CD4-positive, alpha-beta memory T cell (primary cell): ENCODE results near the gene PNLIPRP2. TPM values are rescaled to one million over a fixed set of nuclear protein-coding genes. Genes with fewer than 3 reads are reported as not detected.

Experiments
- CTCF ChIA-PET: fragments of 350-600 bp; sonication (Branson Sonifier 250); formaldehyde crosslinking; loops from one replicate; lab custom pipeline; 2021; ENCODE audit warnings: inconsistent platforms; ENCODE audit not compliant: partially characterized antibody; lab: Charles Lee
- POLR2A ChIA-PET: fragments of 350-600 bp; sonication (Branson Sonifier 250); formaldehyde crosslinking; loops from one replicate; lab custom pipeline; 2021; ENCODE audit not compliant: partially characterized antibody; lab: Charles Lee
- DNase-seq, 5 donors: peaks; one replicate each; pipeline versions ENCODE4 v3.0.0 to v3.0.0-alpha.2; 2020 to 2022; ENCODE audit warnings: mixed read lengths in 1 of 5
- H3K27ac ChIP-seq: one replicate; pipeline ENCODE4 v1.7.0; 2013; ENCODE audit warnings: low read depth, low read length
- H3K27me3 ChIP-seq: 2 replicates; pipeline ENCODE4 v1.7.0; 2013; ENCODE audit warnings: mild to moderate bottlenecking, low read length, moderate library complexity; ENCODE audit not compliant: insufficient read depth
- H3K36me3 ChIP-seq: 2 replicates; pipeline ENCODE4 v1.7.0; 2013; ENCODE audit warnings: mild to moderate bottlenecking, low read length, moderate library complexity; ENCODE audit not compliant: insufficient read depth
- H3K4me1 ChIP-seq: 2 replicates; pipeline ENCODE4 v1.7.0; 2013; ENCODE audit warnings: mild to moderate bottlenecking, low read length, moderate library complexity; ENCODE audit not compliant: insufficient read depth
- H3K4me3 ChIP-seq, 2 donors: one replicate each; pipeline ENCODE4 v1.7.0; 2013; ENCODE audit warnings: low read length in 2 of 2, mild to moderate bottlenecking in 1 of 2
- H3K9me3 ChIP-seq, 2 donors: one replicate each; pipeline ENCODE4 v1.7.0; 2013; ENCODE audit warnings: low read length in 2 of 2, control low read depth in 1 of 2; ENCODE audit not compliant: control insufficient read depth in 1 of 2
- H3K27ac Mint-ChIP-seq, 7 donors: one replicate each; pipeline ENCODE4 v1.8.0; 2020 to 2021; ENCODE audit warnings: mixed read lengths in 7 of 7, mild to moderate bottlenecking in 6 of 7, inconsistent platforms in 3 of 7, moderate library complexity in 3 of 7
- H3K27me3 Mint-ChIP-seq, 2 donors: one replicate each; pipeline ENCODE4 v1.8.0; 2020 to 2021; ENCODE audit warnings: mixed read lengths in 2 of 2
- H3K36me3 Mint-ChIP-seq, 2 donors: one replicate each; pipeline ENCODE4 v1.8.0; 2020 to 2021; ENCODE audit warnings: mixed read lengths in 2 of 2, inconsistent platforms in 1 of 2, mild to moderate bottlenecking in 1 of 2
- H3K4me1 Mint-ChIP-seq, 4 donors: one replicate each; pipeline ENCODE4 v1.8.0; 2020 to 2021; ENCODE audit warnings: mixed read lengths in 4 of 4, mild to moderate bottlenecking in 1 of 4
- H3K4me3 Mint-ChIP-seq, 8 donors: one replicate each; pipeline ENCODE4 v1.8.0; 2020 to 2021; ENCODE audit warnings: mixed read lengths in 8 of 8, mild to moderate bottlenecking in 7 of 8, moderate library complexity in 6 of 8, inconsistent platforms in 3 of 8
- H3K9me3 Mint-ChIP-seq, 8 donors: one replicate each; pipeline ENCODE4 v1.8.0; 2020 to 2021; ENCODE audit warnings: mixed read lengths in 8 of 8, mild to moderate bottlenecking in 5 of 8, inconsistent platforms in 3 of 8, moderate library complexity in 1 of 8
- intact Hi-C: fragments of 100-400 bp; cut with micrococcal nuclease; formaldehyde crosslinking; loops from one replicate; pipeline ENCODE4 v1.15.1; 2023
- polyA plus RNA-seq, 2 donors: library from polyadenylated mRNA; unstranded; fragments of 300-500 nt; fragmentation: Illumina TruSeq; gene quantifications; one replicate each; pipeline ENCODE4 v1.2.3, GENCODE V29; 2021
- total RNA-seq, 2 experiments: library from RNA; stranded (reverse); gene quantifications; one replicate each; pipeline ENCODE4 v1.2.3, GENCODE V29; 2021

PNLIPRP2 gene
- total and polyA plus RNA-seq, 4 experiments from 2014 or later: not detected

- Histone ChIP-seq H3K4me3 (no peak overlapping the region), H3K36me3 (no peaks in the 10 kb centered on the region), H3K4me1 (no peaks in the 10 kb centered on the region), H3K27me3 (no peaks in the 10 kb centered on the region), H3K27ac (no peak overlapping the region), H3K9me3 (no peaks in the 10 kb centered on the region)
- no peaks in the 10 kb centered on the region for H3K36me3 Mint-ChIP-seq
- ChIA-PET POLR2A (no interaction called here), CTCF (no interaction called here)
- no peak overlapping the region for H3K4me3 Mint-ChIP-seq
- H3K4me1 Mint-ChIP-seq: no peaks in the 10 kb centered on the region
- intact Hi-C loops: no loop called here
- DNase-seq: no peak
- peaks cover 9% of the 10 kb centered on the region in 2 donors for H3K27me3 Mint-ChIP-seq
- H3K27ac Mint-ChIP-seq: no peak overlapping the region
- peaks cover 0 to 5% (median under 1%) of the 10 kb centered on the region in 8 donors for H3K9me3 Mint-ChIP-seq
These were observed 35.3 kb downstream of the PNLIPRP2 start for GRCh38 chr10:116656044-116656443.

- Histone ChIP-seq H3K9me3 (no peaks in the 10 kb centered on the region), H3K27me3 (no peaks in the 10 kb centered on the region), H3K4me3 (no peak overlapping the region), H3K36me3 (no peaks in the 10 kb centered on the region), H3K4me1 (no peaks in the 10 kb centered on the region), H3K27ac (no peak overlapping the region)
- ChIA-PET POLR2A (no interaction called here), CTCF (interaction anchor here (0.8 kb wide), 1 partner anchor 131 kb away, joined by 3 read pairs; no protein-coding TSS in a partner anchor)
- Mint-ChIP-seq H3K27me3 (peaks cover 7 to 9% of the 10 kb centered on the region in 2 donors), H3K4me1 (no peaks in the 10 kb centered on the region), H3K9me3 (peaks cover 0 to 2% (median 0%) of the 10 kb centered on the region in 8 donors), H3K27ac (no peak overlapping the region), H3K4me3 (no peak overlapping the region), H3K36me3 (no peaks in the 10 kb centered on the region)
- intact Hi-C loops: no loop called here
- DNase-seq: no peak
These were observed 37.3 kb downstream of the PNLIPRP2 start for GRCh38 chr10:116657863-116658551.

GRCh38 chr10:116659049-116659670 lies 38.4 kb downstream of the PNLIPRP2 start:
- ChIA-PET POLR2A (no interaction called here), CTCF (no interaction called here)
- peaks cover 7 to 9% of the 10 kb centered on the region in 2 donors for H3K27me3 Mint-ChIP-seq
- no peaks in the 10 kb centered on the region for H3K4me1 ChIP-seq
- no peaks in the 10 kb centered on the region for H3K4me1 Mint-ChIP-seq
- DNase-seq: no peak
- H3K4me3 Mint-ChIP-seq: no peak overlapping the region
- no peaks in the 10 kb centered on the region for H3K36me3 Mint-ChIP-seq
- H3K9me3 ChIP-seq: no peaks in the 10 kb centered on the region
- no peaks in the 10 kb centered on the region for H3K27me3 ChIP-seq
- no peak overlapping the region for H3K4me3 ChIP-seq
- H3K27ac Mint-ChIP-seq: no peak overlapping the region
- no peaks in the 10 kb centered on the region for H3K36me3 ChIP-seq
- no peak overlapping the region for H3K27ac ChIP-seq
- intact Hi-C loops: no loop called here
- peaks cover 0 to under 1% (median 0%) of the 10 kb centered on the region in 8 donors for H3K9me3 Mint-ChIP-seq

GRCh38 chr10:116660860-116661259 lies 40.1 kb downstream of the PNLIPRP2 start:
- no peaks in the 10 kb centered on the region for H3K36me3 Mint-ChIP-seq
- CTCF ChIA-PET: interaction anchor here (1.6 kb wide), 1 partner anchor 21 kb away, joined by 7 read pairs; no protein-coding TSS in a partner anchor
- H3K9me3 ChIP-seq: no peaks in the 10 kb centered on the region
- no peaks in the 10 kb centered on the region for H3K4me1 ChIP-seq
- H3K36me3 ChIP-seq: no peaks in the 10 kb centered on the region
- H3K4me3 Mint-ChIP-seq: no peak overlapping the region
- H3K9me3 Mint-ChIP-seq: no peaks in the 10 kb centered on the region
- no peaks in the 10 kb centered on the region for H3K27me3 ChIP-seq
- no peak overlapping the region for H3K4me3 ChIP-seq
- no peak for DNase-seq
- H3K27ac Mint-ChIP-seq: no peak overlapping the region
- peaks cover 2 to 7% of the 10 kb centered on the region in 2 donors for H3K27me3 Mint-ChIP-seq
- intact Hi-C loops: no loop called here
- POLR2A ChIA-PET: no interaction called here
- no peak overlapping the region for H3K27ac ChIP-seq
- no peaks in the 10 kb centered on the region for H3K4me1 Mint-ChIP-seq

GRCh38 chr10:116663342-116663741 lies 42.6 kb downstream of the PNLIPRP2 start:
- Histone ChIP-seq H3K27ac (no peak overlapping the region), H3K9me3 (no peaks in the 10 kb centered on the region), H3K4me3 (no peak overlapping the region), H3K4me1 (no peaks in the 10 kb centered on the region), H3K27me3 (no peaks in the 10 kb centered on the region), H3K36me3 (no peaks in the 10 kb centered on the region)
- H3K4me1 Mint-ChIP-seq: no peaks in the 10 kb centered on the region
- H3K4me3 Mint-ChIP-seq: no peak overlapping the region
- no peaks in the 10 kb centered on the region for H3K36me3 Mint-ChIP-seq
- ChIA-PET CTCF (no interaction called here), POLR2A (no interaction called here)
- H3K27me3 Mint-ChIP-seq: peaks cover 4 to 6% of the 10 kb centered on the region in 2 donors
- DNase-seq: no peak
- H3K27ac Mint-ChIP-seq: no peak overlapping the region
- H3K9me3 Mint-ChIP-seq: peaks cover 0 to 5% (median 0%) of the 10 kb centered on the region in 8 donors
- intact Hi-C loops: no loop called here

GRCh38 chr10:116664631-116665030 lies 43.9 kb downstream of the PNLIPRP2 start:
- ChIA-PET CTCF (no interaction called here), POLR2A (no interaction called here)
- no peak for DNase-seq
- Mint-ChIP-seq H3K9me3 (peaks cover 0 to 5% (median 0%) of the 10 kb centered on the region in 8 donors), H3K4me1 (no peaks in the 10 kb centered on the region), H3K36me3 (no peaks in the 10 kb centered on the region), H3K4me3 (no peak overlapping the region), H3K27ac (no peak overlapping the region), H3K27me3 (peaks cover 11% of the 10 kb centered on the region in 2 donors)
- Histone ChIP-seq H3K4me1 (no peaks in the 10 kb centered on the region), H3K27ac (no peak overlapping the region), H3K27me3 (no peaks in the 10 kb centered on the region), H3K4me3 (no peak overlapping the region), H3K9me3 (no peaks in the 10 kb centered on the region), H3K36me3 (no peaks in the 10 kb centered on the region)
- intact Hi-C loops: no loop called here

GRCh38 chr10:116665541-116666125 lies 44.9 kb downstream of the PNLIPRP2 start:
- Histone ChIP-seq H3K9me3 (no peaks in the 10 kb centered on the region), H3K4me3 (no peak overlapping the region), H3K27me3 (no peaks in the 10 kb centered on the region), H3K36me3 (no peaks in the 10 kb centered on the region), H3K27ac (no peak overlapping the region), H3K4me1 (no peaks in the 10 kb centered on the region)
- POLR2A ChIA-PET: no interaction called here
- Mint-ChIP-seq H3K36me3 (no peaks in the 10 kb centered on the region), H3K27me3 (peaks cover 14% of the 10 kb centered on the region in 2 donors), H3K9me3 (peaks cover 0 to 7% (median 0%) of the 10 kb centered on the region in 8 donors), H3K27ac (no peak overlapping the region), H3K4me3 (no peak overlapping the region), H3K4me1 (no peaks in the 10 kb centered on the region)
- CTCF ChIA-PET: no interaction called here
- no peak for DNase-seq
- intact Hi-C loops: no loop called here
